HEK293 (cell line): ENCODE measurements around the gene PKNOX2.

ENCODE experiments used
- CTCF ChIA-PET: fragments of 350-600 bp; formaldehyde crosslinking; extraction: SDS; loops from one replicate; lab custom pipeline; 2021; ENCODE audit warnings: antibody characterized with exemption; lab: Yijun Ruan, JAX
- POLR2A ChIA-PET: fragments of 300-600 bp; formaldehyde crosslinking; extraction: SDS; loops from one replicate; lab custom pipeline; 2020; ENCODE audit warnings: antibody characterized with exemption, inconsistent platforms; lab: Yijun Ruan, JAX
- H3K27ac ChIP-seq: fragments of 200-500 bp; sonication (Bioruptor generic); 2 replicates; pipeline ENCODE4 v1.5.1; 2014; ENCODE audit warnings: low read depth, low read length, control low read depth, inconsistent platforms; ENCODE audit errors: extremely low read depth
- H3K36me3 ChIP-seq, 2 experiments: fragments of 200-500 bp in 1 of 2; sonication (Bioruptor generic) in 1 of 2; 1 replicate in 1 of 2; 2 replicates in 1 of 2; pipeline ENCODE4 v1.5.1; 2014 to 2017; ENCODE audit warnings: inconsistent platforms in 2 of 2, low read length in 2 of 2; ENCODE audit not compliant: control insufficient read depth in 2 of 2, insufficient read depth in 1 of 2
- H3K4me1 ChIP-seq: fragments of 200-500 bp; sonication (Bioruptor generic); 2 replicates; pipeline ENCODE4 v1.5.1; 2014; ENCODE audit warnings: mild to moderate bottlenecking, low read length, inconsistent platforms; ENCODE audit not compliant: control insufficient read depth, insufficient read depth
- H3K4me3 ChIP-seq: 2 replicates; pipeline ENCODE4 v1.5.1; 2011; ENCODE audit warnings: low read depth, mild to moderate bottlenecking, control low read depth, low read length, moderate library complexity
- H3K9me3 ChIP-seq: fragments of 200-500 bp; sonication (Bioruptor generic); 2 replicates; pipeline ENCODE4 v1.5.1; 2014; ENCODE audit warnings: low read depth, low read length, inconsistent platforms; ENCODE audit not compliant: control insufficient read depth, insufficient read depth
- CTCF ChIP-seq: fragments of 450-650 bp; formaldehyde crosslinking; IDR thresholded peaks from 2 replicates; pipeline ENCODE4 v1.5.1; 2016; ENCODE audit warnings: missing biosample characterization, missing genetic modification characterization
- HOXD13 ChIP-seq: sonication (generic); formaldehyde crosslinking; IDR thresholded peaks from 2 replicates; pipeline ENCODE4 v1.8.0; 2022; ENCODE audit warnings: missing genetic modification reagents, borderline replicate concordance
- KLF8 ChIP-seq: fragments of 450-650 bp; formaldehyde crosslinking; IDR thresholded peaks from 2 replicates; pipeline ENCODE4 v1.5.1; 2016; ENCODE audit warnings: missing biosample characterization, missing genetic modification characterization
- MZF1 ChIP-seq: fragments of 450-650 bp; formaldehyde crosslinking; IDR thresholded peaks from 2 replicates; pipeline ENCODE4 v1.5.1; 2017; ENCODE audit warnings: missing biosample characterization, missing genetic modification characterization, borderline replicate concordance
- PRDM1 ChIP-seq: fragments of 450-650 bp; formaldehyde crosslinking; IDR thresholded peaks from 2 replicates; pipeline ENCODE4; 2016; ENCODE audit warnings: missing biosample characterization, missing genetic modification characterization
- SP2 ChIP-seq: fragments of 450-650 bp; formaldehyde crosslinking; IDR thresholded peaks from 2 replicates; pipeline ENCODE4 v1.5.1; 2016; ENCODE audit warnings: missing biosample characterization, missing genetic modification characterization
- ZBTB17 ChIP-seq: fragments of 450-650 bp; formaldehyde crosslinking; IDR thresholded peaks from 2 replicates; pipeline ENCODE4 v1.5.1; 2016; ENCODE audit warnings: missing biosample characterization, missing genetic modification characterization
- ZBTB20 ChIP-seq: fragments of 450-650 bp; formaldehyde crosslinking; IDR thresholded peaks from 2 replicates; pipeline ENCODE4 v1.5.1; 2016; ENCODE audit warnings: missing biosample characterization, missing genetic modification characterization
- ZBTB7A ChIP-seq: fragments of 450-650 bp; formaldehyde crosslinking; IDR thresholded peaks from 2 replicates; pipeline ENCODE4 v1.5.1; 2016; ENCODE audit warnings: low read depth, missing biosample characterization, missing genetic modification characterization
- ZFHX2 ChIP-seq: fragments of 450-650 bp; formaldehyde crosslinking; conservative IDR thresholded peaks from 2 replicates; pipeline ENCODE4 v1.5.1; 2016; ENCODE audit warnings: missing biosample characterization, missing genetic modification characterization
- ZNF473 ChIP-seq: fragments of 450-650 bp; formaldehyde crosslinking; IDR thresholded peaks from 2 replicates; pipeline ENCODE4 v1.5.1; 2017; ENCODE audit warnings: missing biosample characterization, missing genetic modification characterization
- ZNF514 ChIP-seq: fragments of 450-650 bp; formaldehyde crosslinking; IDR thresholded peaks from 2 replicates; pipeline ENCODE4 v1.5.1; 2016; ENCODE audit warnings: missing biosample characterization, missing genetic modification characterization
- ZNF561 ChIP-seq: fragments of 450-650 bp; IDR thresholded peaks from 2 replicates; pipeline ENCODE4 v1.5.1; 2018; ENCODE audit warnings: missing biosample characterization, missing genetic modification characterization, borderline replicate concordance
- ZNF654 ChIP-seq: fragments of 450-650 bp; formaldehyde crosslinking; IDR thresholded peaks from 2 replicates; pipeline ENCODE4 v1.5.1; 2016; ENCODE audit warnings: low read depth, missing biosample characterization, missing genetic modification characterization
- ZNF658 ChIP-seq: fragments of 450-650 bp; formaldehyde crosslinking; IDR thresholded peaks from 2 replicates; pipeline ENCODE4; 2016; ENCODE audit warnings: missing biosample characterization, missing genetic modification characterization
- ZNF670 ChIP-seq: fragments of 450-650 bp; formaldehyde crosslinking; IDR thresholded peaks from 2 replicates; pipeline ENCODE4 v1.5.1; 2016; ENCODE audit warnings: missing biosample characterization, missing genetic modification characterization, low read depth
- ZNF707 ChIP-seq: fragments of 450-650 bp; formaldehyde crosslinking; IDR thresholded peaks from 2 replicates; pipeline ENCODE4 v1.5.1; 2016; ENCODE audit warnings: missing biosample characterization, missing genetic modification characterization
- ZNF747 ChIP-seq: fragments of 450-650 bp; formaldehyde crosslinking; IDR thresholded peaks from 2 replicates; pipeline ENCODE4 v1.5.1; 2016; ENCODE audit warnings: missing biosample characterization, missing genetic modification characterization
- ZSCAN5A ChIP-seq: fragments of 450-650 bp; formaldehyde crosslinking; IDR thresholded peaks from 2 replicates; pipeline ENCODE4 v1.5.1; 2016; ENCODE audit warnings: missing biosample characterization, missing genetic modification characterization
- ZXDB ChIP-seq: fragments of 450-650 bp; formaldehyde crosslinking; IDR thresholded peaks from 2 replicates; pipeline ENCODE4 v1.5.1; 2016; ENCODE audit warnings: missing biosample characterization, missing genetic modification characterization

Gene PKNOX2

GRCh38 chr11:125275905-125276618 is 111.5 kb downstream of the PKNOX2 start (continued):
- TF ChIP-seq ZNF514 (tag by site-specific recombination) (no peak), ZBTB20 (tag by site-specific recombination) (no peak), ZBTB17 (peak; percentile 68), ZNF670 (tag by site-specific recombination) (no peak)

GRCh38 chr11:125276619-125276976 is 112.0 kb downstream of the PKNOX2 start:
- Histone ChIP-seq H3K9me3 (no peaks in the 10 kb centered on the region), H3K4me1 (peaks cover 8% of the 10 kb centered on the region), H3K36me3 (no peaks in the 10 kb centered on the region), H3K27ac (no peak overlapping the region), H3K4me3 (no peak overlapping the region)
- POLR2A ChIA-PET: no interaction called here
- TF ChIP-seq MZF1: no peak
- no peak for TF ChIP-seq ZNF707 (tag by site-specific recombination)
- no peak for TF ChIP-seq ZBTB7A (tag by site-specific recombination)
- TF ChIP-seq ZNF747 (tag by site-specific recombination): no peak
- TF ChIP-seq HOXD13 (CRISPR knock-in tag): no peak
- TF ChIP-seq ZNF561 (tag by site-specific recombination): no peak
- TF ChIP-seq ZSCAN5A: no peak
- TF ChIP-seq SP2 (tag by site-specific recombination): no peak
- no peak for TF ChIP-seq ZNF670 (tag by site-specific recombination)
- no peak for TF ChIP-seq ZXDB (tag by site-specific recombination)
- CTCF ChIA-PET: interaction anchor here (0.6 kb wide), 1 partner anchor 69 kb away, joined by 3 read pairs; no protein-coding TSS in a partner anchor

GRCh38 chr11:125279676-125280418 is 115.3 kb downstream of the PKNOX2 start:
- Histone ChIP-seq H3K27ac (no peak overlapping the region), H3K36me3 (no peaks in the 10 kb centered on the region), H3K4me1 (peaks cover 8% of the 10 kb centered on the region), H3K4me3 (no peak overlapping the region), H3K9me3 (no peaks in the 10 kb centered on the region)
- TF ChIP-seq CTCF: no peak
- POLR2A ChIA-PET: no interaction called here
- CTCF ChIA-PET: interaction anchor here (0.7 kb wide), 1 partner anchor 475 kb away, joined by 3 read pairs; no protein-coding TSS in a partner anchor

- no peak overlapping the region for H3K4me3 ChIP-seq
- H3K27ac ChIP-seq: no peak overlapping the region
- H3K9me3 ChIP-seq: no peaks in the 10 kb centered on the region
- POLR2A ChIA-PET: no interaction called here
- CTCF ChIA-PET: interaction anchor here (1.0 kb wide), 1 partner anchor 46 kb away, joined by 3 read pairs; no protein-coding TSS in a partner anchor
- no peak for TF ChIP-seq ZFHX2 (tag by site-specific recombination)
- TF ChIP-seq ZNF473: no peak
- no peak for TF ChIP-seq PRDM1 (tag by site-specific recombination)
- TF ChIP-seq ZNF654 (tag by site-specific recombination): no peak
- no peak for TF ChIP-seq KLF8 (tag by site-specific recombination)
- no peak for TF ChIP-seq ZNF658 (tag by site-specific recombination)
- TF ChIP-seq, all 188 proteins: peak for 0
- no peaks in the 10 kb centered on the region for H3K36me3 ChIP-seq
- peaks cover 8% of the 10 kb centered on the region for H3K4me1 ChIP-seq
Observed at GRCh38 chr11:125280646-125281045, 116.1 kb downstream of the PKNOX2 start.
